Fibroblast of skin of left biceps (primary cell): ENCODE data around the gene ZNF232.
"Not testable (repeated sequence)": the region's sequence is repeated elsewhere in the genome, so short reads cannot be mapped to it uniquely, and the experiment has no call there.

ENCODE experiments used
- DNase-seq, 2 experiments: peaks; one replicate each; pipeline ENCODE4 v3.0.0-alpha.2; 2013; ENCODE audit warnings: low read depth in 2 of 2

The ZNF232 gene

GRCh38 chr17:5097101-5097834 is 14.4 kb downstream of the ZNF232 start:
- no peak for DNase-seq

GRCh38 chr17:5096731-5097100 is 15.0 kb downstream of the ZNF232 start:
- no peak for DNase-seq

GRCh38 chr17:5092218-5093010 is 19.3 kb downstream of the ZNF232 start:
- no peak for DNase-seq

GRCh38 chr17:5080591-5080990 is 31.1 kb downstream of the ZNF232 start:
- DNase-seq, result no peak

- DNase-seq, result peak; percentile 54 to 58
Observed at GRCh38 chr17:5078106-5079028, 33.3 kb downstream of the ZNF232 start, which contains the start of gene ZFP3. ZFP3 (plus strand) TSS chr17:5078467; CDS start chr17:5091505, 13,038 bp downstream.

DNA sequence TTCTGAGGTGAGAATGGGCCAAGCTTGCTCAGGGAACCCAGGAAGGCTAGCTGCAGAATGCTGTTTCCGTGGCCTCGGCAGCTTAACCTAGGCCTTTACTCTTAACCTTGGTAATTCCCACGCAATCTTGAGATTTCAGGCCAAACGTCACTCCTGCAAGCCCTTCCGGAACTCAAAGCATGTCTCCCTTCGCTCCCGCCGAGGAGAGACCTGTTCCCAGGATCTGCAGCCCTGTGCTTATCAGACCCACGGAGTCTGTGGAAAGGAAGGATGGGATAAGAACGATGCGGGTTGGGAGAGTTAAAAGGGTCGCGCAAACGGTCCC is 33.9 kb downstream of the ZNF232 start:
- DNase-seq, result no peak

- DNase-seq, result not testable (repeated sequence)
Observed at GRCh38 chr17:5077275-5077674, 34.4 kb downstream of the ZNF232 start.

DNA sequence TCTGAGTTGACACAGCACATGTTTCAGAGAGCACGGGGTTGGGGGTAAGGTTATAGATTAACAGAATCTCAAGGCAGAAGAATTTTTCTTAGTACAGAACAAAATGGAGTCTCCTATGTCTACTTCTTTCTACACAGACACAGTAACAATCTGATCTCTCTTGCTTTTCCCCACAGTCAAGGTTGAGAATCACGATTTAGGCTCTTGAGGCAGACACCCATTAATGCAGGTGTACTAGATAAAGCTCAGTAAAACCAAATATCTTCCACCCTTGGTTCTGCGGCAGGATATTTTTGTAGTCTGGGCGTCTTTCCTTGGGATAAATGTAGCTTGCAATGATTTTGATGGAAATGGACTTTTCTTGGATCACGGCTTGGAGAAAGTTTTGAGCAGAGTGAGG is 36.2 kb downstream of the ZNF232 start:
- not testable (repeated sequence) for DNase-seq

GRCh38 chr17:5069724-5070123 is 42.0 kb downstream of the ZNF232 start:
- no peak for DNase-seq

DNA sequence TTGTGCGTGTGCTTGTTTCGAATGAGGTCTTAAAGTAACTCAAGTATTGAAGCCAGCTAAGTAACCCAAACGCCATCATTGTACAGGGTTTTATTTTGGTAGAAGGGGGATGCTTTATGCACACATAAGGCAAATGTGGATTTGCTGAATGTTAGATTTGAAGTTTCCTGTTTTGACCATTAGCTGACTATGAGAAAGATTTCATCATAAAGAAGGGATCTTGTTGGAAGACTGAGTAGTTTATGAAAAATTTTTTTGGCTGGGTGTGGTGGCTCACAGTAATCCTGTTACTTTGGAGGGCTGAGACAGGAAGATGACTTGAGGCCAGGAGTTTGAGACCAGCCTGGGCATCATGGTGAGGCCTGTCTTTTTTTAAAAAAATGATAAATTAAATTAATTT is 43.4 kb downstream of the ZNF232 start:
- no peak for DNase-seq

GRCh38 chr17:5065227-5065744 is 46.4 kb downstream of the ZNF232 start:
- no peak for DNase-seq
